Fibroblast of pulmonary artery (primary cell): ENCODE data around the gene NAA11.

Experiments used
- DNase-seq: peaks from one replicate; pipeline ENCODE4 v3.0.0-alpha.2; 2010; ENCODE audit warnings: low read depth
- H3K4me3 ChIP-seq: replicated peaks from 2 replicates; pipeline ENCODE4 v1.5.1; 2011; ENCODE audit warnings: low read depth, mild to moderate bottlenecking, control low read depth, low read length, moderate library complexity
- CTCF ChIP-seq: IDR thresholded peaks from 2 replicates; pipeline ENCODE4 v1.5.1; 2011; ENCODE audit warnings: mild to moderate bottlenecking, control low read depth, low read length, inconsistent platforms; ENCODE audit errors: missing control alignments

The NAA11 gene

GRCh38 chr4:79358438-79358837 lies 32.6 kb upstream of the NAA11 start:
- DNase-seq, result no peak
- H3K4me3 ChIP-seq, result no peak overlapping the region
- TF ChIP-seq CTCF, result no peak

DNA sequence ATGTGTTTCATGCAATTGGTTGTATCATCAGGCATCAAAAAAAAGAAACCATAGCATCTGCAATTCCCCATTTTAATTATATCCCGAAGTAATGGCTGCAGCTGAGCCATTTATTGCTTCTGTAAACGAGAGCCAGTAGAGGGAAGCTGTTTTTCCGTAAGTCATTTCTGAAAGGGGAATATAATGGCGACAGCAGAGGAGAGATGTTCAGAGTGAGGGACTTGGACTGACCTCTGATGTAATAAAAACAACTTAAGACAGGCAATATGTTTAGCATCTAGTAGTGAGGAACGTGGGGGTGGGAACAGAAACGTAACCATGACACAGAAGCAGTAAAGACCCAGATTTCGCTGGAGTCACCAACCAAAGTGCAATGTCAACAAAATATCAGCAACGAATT lies 31.5 kb upstream of the NAA11 start:
- no peak overlapping the region for H3K4me3 ChIP-seq
- TF ChIP-seq CTCF, result no peak
- DNase-seq, result no peak

GRCh38 chr4:79353075-79353474 lies 27.2 kb upstream of the NAA11 start:
- no peak overlapping the region for H3K4me3 ChIP-seq
- no peak for DNase-seq
- no peak for TF ChIP-seq CTCF

GRCh38 chr4:79348405-79348804 lies 22.5 kb upstream of the NAA11 start:
- DNase-seq, result no peak
- H3K4me3 ChIP-seq, result no peak overlapping the region
- no peak for TF ChIP-seq CTCF

DNA sequence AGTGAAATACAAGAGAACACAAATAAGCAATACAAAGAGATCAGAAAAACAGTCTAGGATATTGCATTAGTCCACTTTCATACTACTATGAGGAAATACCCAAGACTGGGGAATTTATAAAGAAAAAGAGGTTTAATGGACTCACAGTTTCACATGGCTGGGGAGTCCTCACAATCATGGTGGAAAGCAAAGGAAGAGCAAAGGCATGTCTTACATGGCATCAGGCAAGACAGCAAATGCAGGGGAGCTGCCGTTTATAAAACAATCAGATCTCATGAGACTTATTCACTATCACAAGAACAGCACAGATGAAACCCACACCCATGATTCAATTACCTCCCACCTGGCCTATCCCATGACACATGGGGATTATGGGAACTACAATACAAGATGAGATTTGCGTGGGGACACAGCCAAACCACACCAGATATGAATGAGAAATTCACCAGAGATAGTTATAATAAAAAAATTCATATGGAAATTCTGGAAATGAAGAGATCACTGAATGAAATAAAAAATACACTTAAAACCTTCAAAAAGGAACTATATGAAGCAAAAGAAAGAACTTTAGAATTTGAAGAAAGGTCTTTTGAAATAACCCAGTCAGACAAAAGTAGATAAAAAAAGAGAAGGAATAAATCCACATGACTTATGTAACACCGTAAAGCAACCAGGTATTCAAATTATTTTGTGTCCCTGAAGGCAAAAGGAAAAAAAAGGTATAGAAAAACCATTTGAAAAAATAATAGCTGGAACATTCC lies 16.2 kb upstream of the NAA11 start:
- no peak for TF ChIP-seq CTCF
- H3K4me3 ChIP-seq, result no peak overlapping the region
- no peak for DNase-seq

- no peak overlapping the region for H3K4me3 ChIP-seq
- DNase-seq, result no peak
Observed at GRCh38 chr4:79340568-79340967, 14.7 kb upstream of the NAA11 start.

More at GRCh38 chr4:79340568-79340967, 14.7 kb upstream of the NAA11 start:
- no peak for TF ChIP-seq CTCF
